Urinary bladder (tissue), 4 donors: Measurements from ENCODE around the gene KRTAP13-3. TPM values are rescaled to one million over a fixed set of nuclear protein-coding genes. Genes with fewer than 3 reads are reported as not detected.

Experiments
- DNase-seq: peaks from one replicate; pipeline ENCODE4 v3.0.0-alpha.2; 2015; ENCODE audit errors: extremely low spot score
- H3K27ac ChIP-seq: one replicate; pipeline ENCODE4 v1.5.1; 2013; ENCODE audit warnings: low read depth, mild to moderate bottlenecking, moderate library complexity
- H3K36me3 ChIP-seq: one replicate; pipeline ENCODE4 v1.6.1; 2013; ENCODE audit warnings: mild to moderate bottlenecking, moderate library complexity; ENCODE audit not compliant: insufficient read depth
- H3K4me1 ChIP-seq: one replicate; pipeline ENCODE4 v1.6.1; 2013; ENCODE audit warnings: mild to moderate bottlenecking, moderate library complexity; ENCODE audit not compliant: insufficient read depth
- H3K4me3 ChIP-seq: one replicate; pipeline ENCODE4 v1.5.1; 2013; ENCODE audit warnings: low read depth, low read length
- WGBS: extraction: QIAGEN DNeasy Blood & Tissue Kit; methylation state at CpG from one replicate; pipeline ENCODE4 v1.1.7; 2013; 5-methylcytosine and 5-hydroxymethylcytosine counted together
- polyA plus RNA-seq: library from polyadenylated mRNA; stranded (reverse); fragments of 200-250 nt; gene quantifications from one replicate; pipeline ENCODE4 v1.2.3, GENCODE V29; 2013
- total RNA-seq: library from RNA; depleted of rRNA; stranded (reverse); fragments of >200 nt; gene quantifications from one replicate; pipeline ENCODE4 v1.2.3, GENCODE V29; 2014
- donor health status: healthy with polysubstance abuse.
- donor health status: healthy.

Gene KRTAP13-3
- total and polyA plus RNA-seq, 2 donors, result not detected

DNA sequence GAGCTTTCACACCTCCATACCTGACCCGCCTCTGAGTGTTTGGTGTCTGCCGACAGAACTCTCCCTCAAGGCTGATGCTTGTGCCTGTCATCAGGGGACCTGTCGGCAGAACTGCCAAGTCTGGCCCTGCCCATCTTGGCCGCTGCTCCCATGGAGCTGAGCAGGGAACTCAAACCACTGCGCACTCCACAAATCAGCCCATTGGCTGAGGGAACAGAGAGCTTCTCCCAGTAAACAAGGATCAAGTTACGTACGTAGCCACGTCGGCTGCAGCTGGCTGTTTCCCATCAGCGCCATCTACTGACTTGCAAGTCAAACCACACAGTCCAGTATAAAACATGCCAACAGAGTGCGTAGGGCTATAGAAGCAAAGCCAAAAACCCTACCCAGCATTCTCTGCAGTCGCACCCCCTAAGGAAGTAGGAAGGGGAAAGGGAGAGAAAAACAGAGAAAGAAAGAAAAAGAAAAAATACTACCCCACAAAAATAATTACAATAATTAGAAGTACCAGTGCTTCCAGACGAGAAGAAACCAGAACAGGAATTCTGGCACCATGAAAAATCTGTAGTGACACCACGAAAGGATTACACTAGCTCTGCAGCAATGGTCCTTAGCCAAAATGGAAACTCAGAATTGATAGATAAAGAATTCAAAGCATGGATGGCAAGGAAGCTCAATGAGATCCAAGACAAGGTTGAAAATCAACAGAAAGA lies 16.8 kb downstream of the KRTAP13-3 start:
- Histone ChIP-seq H3K4me3 (no peak overlapping the region), H3K27ac (no peak overlapping the region), H3K36me3 (no peaks in the 10 kb centered on the region), H3K4me1 (no peaks in the 10 kb centered on the region)
- DNase-seq, result no peak
- 25% methylated on average over 14 of the region's 14 CpGs for WGBS

DNA sequence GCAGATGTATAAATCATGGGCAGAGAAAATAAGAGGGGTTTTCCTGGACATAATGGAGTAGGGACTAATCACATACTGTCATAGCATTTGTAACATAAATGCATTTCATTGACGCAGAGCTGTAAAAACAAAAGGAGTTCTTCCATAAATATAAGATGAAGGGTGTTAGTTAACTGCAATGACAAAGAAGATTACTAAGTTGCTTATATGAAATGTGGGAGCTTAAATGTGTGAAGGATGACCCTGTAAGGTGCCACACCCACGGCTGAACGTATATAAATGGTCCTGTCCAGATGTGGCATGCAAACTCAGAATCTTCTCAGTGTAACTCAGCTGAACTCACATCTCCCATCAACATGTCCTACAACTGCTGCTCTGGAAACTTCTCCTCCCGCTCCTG lies 30.0 kb downstream of the KRTAP13-3 start, which contains the start of gene KRTAP13-1:
TSS of gene KRTAP13-1 (plus strand) at position 301 of the 400 bp plus-strand sequence. CDS start at position 357, 56 bp downstream.
- WGBS, result 68% methylated on average over 4 of the region's 4 CpGs
- no peaks in the 10 kb centered on the region for H3K36me3 ChIP-seq

GRCh38 chr21:30391492-30392025 lies 34.2 kb downstream of the KRTAP13-3 start:
- Histone ChIP-seq H3K27ac (no peak overlapping the region), H3K36me3 (no peaks in the 10 kb centered on the region), H3K4me1 (no peaks in the 10 kb centered on the region), H3K4me3 (no peak overlapping the region)
- WGBS, result 67% methylated on average over 2 of the region's 2 CpGs
- DNase-seq, result no peak

More for the DNA sequence above, 30.0 kb downstream of the KRTAP13-3 start, which contains the start of gene KRTAP13-1:
- no peak within 1 kb of the TSS for H3K4me3 ChIP-seq
- H3K4me1 ChIP-seq, result no peaks in the 10 kb centered on the region
- H3K27ac ChIP-seq, result no peak within 1 kb of the TSS
- DNase-seq, result no peak

DNA sequence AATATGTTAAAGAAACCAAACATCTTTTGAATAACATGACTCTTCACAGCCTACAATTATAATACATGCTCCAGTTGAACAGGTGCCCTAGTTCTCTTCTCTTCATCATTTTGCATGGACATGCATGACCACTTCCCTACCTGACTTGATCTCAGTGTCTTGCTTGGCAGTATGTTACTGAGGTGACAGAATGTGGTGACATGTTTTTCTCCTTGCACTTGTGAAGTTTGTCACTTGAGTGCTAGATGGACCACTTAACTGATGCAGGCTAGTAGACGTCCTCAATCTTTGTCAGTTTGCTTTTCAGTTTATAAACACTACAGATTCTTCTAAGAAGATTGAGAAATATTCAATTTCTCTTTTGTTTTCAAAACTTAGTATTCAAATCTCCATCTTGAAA lies 43.5 kb downstream of the KRTAP13-3 start:
- Histone ChIP-seq H3K4me3 (no peak overlapping the region), H3K27ac (no peak overlapping the region), H3K36me3 (no peaks in the 10 kb centered on the region), H3K4me1 (no peaks in the 10 kb centered on the region)
- WGBS, result 42% methylated on average over 1 of the region's 1 CpG
- no peak for DNase-seq

Other genes starting within 250 kb of the KRTAP13-3 start
- 1.6 TPM for gene CLDN8, start 209.8 kb downstream of the KRTAP13-3 start, total RNA-seq
- 0.04 TPM for gene CLDN8, start 209.8 kb downstream of the KRTAP13-3 start, polyA plus RNA-seq
- gene KRTAP24-1, start 143.0 kb downstream of the KRTAP13-3 start, total RNA-seq, result not detected
- not detected for gene KRTAP24-1, start 143.0 kb downstream of the KRTAP13-3 start, polyA plus RNA-seq
- gene KRTAP25-1, start 136.4 kb downstream of the KRTAP13-3 start, total RNA-seq, result not detected
- not detected for gene KRTAP25-1, start 136.4 kb downstream of the KRTAP13-3 start, polyA plus RNA-seq
- not detected for gene KRTAP26-1, start 105.6 kb downstream of the KRTAP13-3 start, total RNA-seq
- not detected for gene KRTAP26-1, start 105.6 kb downstream of the KRTAP13-3 start, polyA plus RNA-seq
- not detected for gene KRTAP27-1, start 88.2 kb downstream of the KRTAP13-3 start, total RNA-seq
- not detected for gene KRTAP27-1, start 88.2 kb downstream of the KRTAP13-3 start, polyA plus RNA-seq
- gene KRTAP23-1, start 77.3 kb downstream of the KRTAP13-3 start, total RNA-seq, result not detected
- not detected for gene KRTAP23-1, start 77.3 kb downstream of the KRTAP13-3 start, polyA plus RNA-seq
- gene KRTAP13-2, start 53.7 kb downstream of the KRTAP13-3 start, total RNA-seq, result not detected
- not detected for gene KRTAP13-2, start 53.7 kb downstream of the KRTAP13-3 start, polyA plus RNA-seq
- not detected for gene KRTAP13-1, start 29.9 kb downstream of the KRTAP13-3 start, total RNA-seq
- not detected for gene KRTAP13-1, start 29.9 kb downstream of the KRTAP13-3 start, polyA plus RNA-seq
- gene KRTAP13-4, start 4.3 kb upstream of the KRTAP13-3 start, total RNA-seq, result not detected
- not detected for gene KRTAP13-4, start 4.3 kb upstream of the KRTAP13-3 start, polyA plus RNA-seq
- not detected for gene KRTAP15-1, start 14.3 kb upstream of the KRTAP13-3 start, total RNA-seq
- gene KRTAP15-1, start 14.3 kb upstream of the KRTAP13-3 start, polyA plus RNA-seq, result not detected
- gene KRTAP19-1, start 54.4 kb upstream of the KRTAP13-3 start, total RNA-seq, result not detected
- not detected for gene KRTAP19-1, start 54.4 kb upstream of the KRTAP13-3 start, polyA plus RNA-seq
- not detected for gene KRTAP19-2, start 61.5 kb upstream of the KRTAP13-3 start, total RNA-seq
- not detected for gene KRTAP19-2, start 61.5 kb upstream of the KRTAP13-3 start, polyA plus RNA-seq
- gene KRTAP19-3, start 66.1 kb upstream of the KRTAP13-3 start, total RNA-seq, result not detected
- not detected for gene KRTAP19-3, start 66.1 kb upstream of the KRTAP13-3 start, polyA plus RNA-seq
- not detected for gene KRTAP19-4, start 71.2 kb upstream of the KRTAP13-3 start, total RNA-seq
- not detected for gene KRTAP19-4, start 71.2 kb upstream of the KRTAP13-3 start, polyA plus RNA-seq
- not detected for gene KRTAP19-5, start 76.2 kb upstream of the KRTAP13-3 start, total RNA-seq
- not detected for gene KRTAP19-5, start 76.2 kb upstream of the KRTAP13-3 start, polyA plus RNA-seq
- not detected for gene KRTAP19-6, start 115.9 kb upstream of the KRTAP13-3 start, total RNA-seq
- not detected for gene KRTAP19-6, start 115.9 kb upstream of the KRTAP13-3 start, polyA plus RNA-seq
- not detected for gene KRTAP19-7, start 135.4 kb upstream of the KRTAP13-3 start, total RNA-seq
- gene KRTAP19-7, start 135.4 kb upstream of the KRTAP13-3 start, polyA plus RNA-seq, result not detected
- gene KRTAP22-2, start 164.5 kb upstream of the KRTAP13-3 start, total RNA-seq, result not detected
- not detected for gene KRTAP22-2, start 164.5 kb upstream of the KRTAP13-3 start, polyA plus RNA-seq
- not detected for gene KRTAP6-3, start 166.5 kb upstream of the KRTAP13-3 start, total RNA-seq
- gene KRTAP6-3, start 166.5 kb upstream of the KRTAP13-3 start, polyA plus RNA-seq, result not detected
- not detected for gene KRTAP6-2, start 173.0 kb upstream of the KRTAP13-3 start, total RNA-seq
- gene KRTAP6-2, start 173.0 kb upstream of the KRTAP13-3 start, polyA plus RNA-seq, result not detected
- gene KRTAP22-1, start 175.2 kb upstream of the KRTAP13-3 start, total RNA-seq, result not detected
- not detected for gene KRTAP22-1, start 175.2 kb upstream of the KRTAP13-3 start, polyA plus RNA-seq
- not detected for gene KRTAP6-1, start 188.0 kb upstream of the KRTAP13-3 start, total RNA-seq
- gene KRTAP6-1, start 188.0 kb upstream of the KRTAP13-3 start, polyA plus RNA-seq, result not detected
- not detected for gene KRTAP20-1, start 190.5 kb upstream of the KRTAP13-3 start, total RNA-seq
- not detected for gene KRTAP20-1, start 190.5 kb upstream of the KRTAP13-3 start, polyA plus RNA-seq
- not detected for gene KRTAP20-4, start 194.7 kb upstream of the KRTAP13-3 start, total RNA-seq
- gene KRTAP20-4, start 194.7 kb upstream of the KRTAP13-3 start, polyA plus RNA-seq, result not detected
- not detected for gene KRTAP20-2, start 209.3 kb upstream of the KRTAP13-3 start, total RNA-seq
- gene KRTAP20-2, start 209.3 kb upstream of the KRTAP13-3 start, polyA plus RNA-seq, result not detected
- not detected for gene KRTAP20-3, start 216.9 kb upstream of the KRTAP13-3 start, total RNA-seq
- gene KRTAP20-3, start 216.9 kb upstream of the KRTAP13-3 start, polyA plus RNA-seq, result not detected